Effector memory CD4-positive, alpha-beta T cell (primary cell): ENCODE results near the gene MAML2.

ENCODE experiments used
- DNase-seq, 3 donors: peaks; one replicate each; pipeline ENCODE4 v3.0.0-alpha.2; 2020
- H3K27ac ChIP-seq: 2 replicates; pipeline ENCODE4 v1.7.0; 2013; ENCODE audit warnings: mild to moderate bottlenecking, low read length, moderate library complexity; ENCODE audit not compliant: insufficient read depth, poor library complexity, severe bottlenecking
- H3K27me3 ChIP-seq: replicated peaks from 2 replicates; pipeline ENCODE4 v1.7.0; 2013; ENCODE audit warnings: mild to moderate bottlenecking, low read length; ENCODE audit not compliant: insufficient read depth, control insufficient read depth, poor library complexity, severe bottlenecking
- H3K36me3 ChIP-seq: 2 replicates; pipeline ENCODE4 v1.7.0; 2013; ENCODE audit warnings: mild to moderate bottlenecking, low read length, moderate library complexity; ENCODE audit not compliant: control insufficient read depth, insufficient read depth
- H3K4me1 ChIP-seq: 2 replicates; pipeline ENCODE4 v1.7.0; 2013; ENCODE audit warnings: low read length, mild to moderate bottlenecking; ENCODE audit not compliant: control insufficient read depth, insufficient read depth, poor library complexity, severe bottlenecking
- H3K4me3 ChIP-seq: 2 replicates; pipeline ENCODE4 v1.7.0; 2013; ENCODE audit warnings: low read length, low read depth, mild to moderate bottlenecking; ENCODE audit not compliant: insufficient read depth, poor library complexity, severe bottlenecking
- H3K9me3 ChIP-seq: 2 replicates; pipeline ENCODE4 v1.7.0; 2013; ENCODE audit warnings: mild to moderate bottlenecking, low read length, moderate library complexity; ENCODE audit not compliant: control insufficient read depth
- total RNA-seq, 3 donors: gene quantifications; one replicate each; lab custom pipeline; 2026; lab: John Stamatoyannopoulos, UW

The MAML2 gene
- 70.0 to 122 (median 85.2) reads per million in 3 donors for total RNA-seq

- Histone ChIP-seq H3K4me1 (peaks cover 22% of the 10 kb centered on the region), H3K9me3 (no peaks in the 10 kb centered on the region), H3K36me3 (no peaks in the 10 kb centered on the region), H3K4me3 (peak within 1 kb of the TSS; percentile 74), H3K27ac (peak within 1 kb of the TSS; percentile 83), H3K27me3 (no peaks in the 10 kb centered on the region)
- peak; percentile 83 to 88 (median 87) for DNase-seq
These were observed at the start of gene MAML2 for GRCh38 chr11:96342961-96343711. Gene MAML2, minus strand, starts transcription at chr11:96343195. Its CDS starts 1,300 bp downstream, at chr11:96341895.

GRCh38 chr11:96391698-96392307 lies 48.8 kb upstream of the MAML2 start:
- no peak for DNase-seq

GRCh38 chr11:96390488-96390792 lies 47.4 kb upstream of the MAML2 start:
- peaks cover 11% of the 10 kb centered on the region for H3K4me1 ChIP-seq
- no peaks in the 10 kb centered on the region for H3K36me3 ChIP-seq
- no peaks in the 10 kb centered on the region for H3K9me3 ChIP-seq
- DNase-seq = no peak
- H3K4me3 ChIP-seq = peak overlapping the region; percentile 88
- H3K27ac ChIP-seq = peak overlapping the region; percentile 83
- H3K27me3 ChIP-seq = no peaks in the 10 kb centered on the region

More at GRCh38 chr11:96391698-96392307, 48.8 kb upstream of the MAML2 start:
- no peaks in the 10 kb centered on the region for H3K9me3 ChIP-seq
- H3K4me1 ChIP-seq = peaks cover 11% of the 10 kb centered on the region
- H3K27me3 ChIP-seq = no peaks in the 10 kb centered on the region
- H3K36me3 ChIP-seq = no peaks in the 10 kb centered on the region
- H3K27ac ChIP-seq = no peak overlapping the region
- no peak overlapping the region for H3K4me3 ChIP-seq

- Histone ChIP-seq H3K36me3 (no peaks in the 10 kb centered on the region), H3K27me3 (no peaks in the 10 kb centered on the region), H3K4me3 (peak within 1 kb of the TSS; percentile 88), H3K4me1 (peaks cover 11% of the 10 kb centered on the region), H3K9me3 (no peaks in the 10 kb centered on the region), H3K27ac (peak within 1 kb of the TSS; percentile 83)
- DNase-seq = peak; percentile 94 to 96 (median 95)
These were observed 46.9 kb upstream of the MAML2 start, which contains the start of the genes CCDC82 and JRKL for GRCh38 chr11:96389720-96390487. Gene CCDC82, minus strand, starts transcription at chr11:96389912. Its CDS starts 5,165 bp downstream, at chr11:96384747. Gene JRKL, plus strand, starts transcription at chr11:96390013. Its CDS starts 637 bp downstream, at chr11:96390650.

GRCh38 chr11:96388891-96389719 lies 46.1 kb upstream of the MAML2 start:
- H3K27me3 ChIP-seq = no peaks in the 10 kb centered on the region
- H3K36me3 ChIP-seq = no peaks in the 10 kb centered on the region
- DNase-seq = no peak
- peaks cover 11% of the 10 kb centered on the region for H3K4me1 ChIP-seq
- H3K27ac ChIP-seq = peak overlapping the region; percentile 83
- no peaks in the 10 kb centered on the region for H3K9me3 ChIP-seq
- peak overlapping the region; percentile 88 for H3K4me3 ChIP-seq

- Histone ChIP-seq H3K9me3 (no peaks in the 10 kb centered on the region), H3K36me3 (peaks cover 7% of the 10 kb centered on the region)
These were observed 42.2 kb upstream of the MAML2 start for GRCh38 chr11:96385187-96385586.

GRCh38 chr11:96384156-96384555 lies 41.2 kb upstream of the MAML2 start:
- no peak for DNase-seq
- no peaks in the 10 kb centered on the region for H3K27me3 ChIP-seq
- H3K27ac ChIP-seq = no peak overlapping the region
- H3K36me3 ChIP-seq = peaks cover 7% of the 10 kb centered on the region
- H3K4me3 ChIP-seq = no peak overlapping the region
- H3K9me3 ChIP-seq = no peaks in the 10 kb centered on the region
- H3K4me1 ChIP-seq = peaks cover 5% of the 10 kb centered on the region

More at GRCh38 chr11:96385187-96385586, 42.2 kb upstream of the MAML2 start:
- DNase-seq = no peak
- Histone ChIP-seq H3K4me1 (peaks cover 5% of the 10 kb centered on the region), H3K27ac (no peak overlapping the region), H3K4me3 (no peak overlapping the region), H3K27me3 (no peaks in the 10 kb centered on the region)

GRCh38 chr11:96376796-96377195 lies 33.8 kb upstream of the MAML2 start:
- no peaks in the 10 kb centered on the region for H3K9me3 ChIP-seq
- no peaks in the 10 kb centered on the region for H3K4me1 ChIP-seq
- H3K27ac ChIP-seq = no peak overlapping the region
- H3K27me3 ChIP-seq = no peaks in the 10 kb centered on the region
- peaks cover 15% of the 10 kb centered on the region for H3K36me3 ChIP-seq
- DNase-seq = no peak
- H3K4me3 ChIP-seq = no peak overlapping the region

GRCh38 chr11:96373826-96374225 lies 30.8 kb upstream of the MAML2 start:
- no peak overlapping the region for H3K4me3 ChIP-seq
- peaks cover 10% of the 10 kb centered on the region for H3K36me3 ChIP-seq
- H3K4me1 ChIP-seq = no peaks in the 10 kb centered on the region
- no peaks in the 10 kb centered on the region for H3K9me3 ChIP-seq
- H3K27me3 ChIP-seq = no peaks in the 10 kb centered on the region
- DNase-seq = no peak
- H3K27ac ChIP-seq = no peak overlapping the region
